Activated CD4-positive, alpha-beta T cell treated with anti-CD3 and anti-CD28 coated beads, Interleukin-2, amount 50 U/mL, for 1 hour (primary cell): ENCODE results near the gene PSME1.
"Not testable (repeated sequence)": the region's sequence is repeated elsewhere in the genome, so short reads cannot be mapped to it uniquely, and the experiment has no call there.

Source experiments
- DNase-seq: peaks from one replicate; pipeline ENCODE4 v3.0.0-alpha.2; 2020

The PSME1 gene

DNA sequence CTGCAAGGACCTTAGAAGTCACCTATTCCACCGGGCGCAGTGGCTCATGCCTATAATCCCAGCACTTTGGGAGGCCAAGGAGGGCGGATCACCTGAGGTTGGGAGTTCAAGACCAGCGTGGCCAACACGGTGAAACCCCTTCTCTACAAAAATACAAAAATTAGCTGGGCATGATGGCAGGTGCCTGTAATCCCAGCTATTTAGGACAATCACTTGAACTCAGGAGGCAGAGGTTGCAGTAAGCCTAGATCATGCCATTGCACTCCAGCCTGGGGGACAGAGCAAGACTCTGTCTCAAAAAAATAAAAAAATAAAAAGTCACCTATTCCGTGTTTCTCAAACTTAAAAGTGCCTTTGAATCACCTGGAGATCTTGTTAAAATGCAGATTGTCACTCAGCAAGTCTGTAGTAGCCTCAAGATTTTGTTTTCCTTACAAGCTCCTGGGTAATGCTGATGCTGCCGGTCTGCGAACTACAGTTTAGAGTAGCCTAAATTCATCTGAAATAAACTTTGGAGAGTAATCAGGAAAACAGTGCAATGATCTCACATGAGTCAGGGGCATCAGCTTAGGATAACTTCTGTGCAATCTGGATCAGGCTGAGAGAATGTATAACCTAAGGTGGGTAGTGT, 30.3 kb upstream of the PSME1 start:
- DNase-seq = not testable (repeated sequence)

DNA sequence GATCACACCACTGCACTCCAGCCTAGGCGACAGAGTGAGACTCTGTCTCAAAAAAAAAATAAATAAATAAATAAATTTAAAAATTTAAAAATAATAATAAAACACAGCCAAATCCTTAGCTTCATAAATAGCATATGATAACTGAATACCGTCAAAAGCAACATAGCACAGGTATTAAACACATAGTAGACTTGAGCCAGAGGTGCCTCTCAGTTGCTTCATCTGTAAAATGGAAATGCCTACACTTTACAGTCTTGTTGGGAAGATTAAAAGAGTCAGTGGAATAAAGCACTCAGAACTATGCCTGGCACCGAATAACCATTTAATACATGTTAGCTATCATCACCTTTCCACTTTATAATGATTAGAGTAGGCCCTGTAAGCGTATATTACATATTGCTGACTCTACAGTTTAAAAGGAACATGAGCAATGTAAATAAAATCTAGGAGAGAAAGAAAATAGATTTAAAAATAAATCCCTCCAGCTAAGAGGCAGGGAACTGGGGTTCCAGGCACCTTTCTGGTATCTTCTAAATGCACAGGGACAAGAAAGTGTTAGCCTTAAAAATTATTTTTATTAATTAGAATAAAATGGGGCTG, 29.2 kb upstream of the PSME1 start:
- no peak for DNase-seq

DNA sequence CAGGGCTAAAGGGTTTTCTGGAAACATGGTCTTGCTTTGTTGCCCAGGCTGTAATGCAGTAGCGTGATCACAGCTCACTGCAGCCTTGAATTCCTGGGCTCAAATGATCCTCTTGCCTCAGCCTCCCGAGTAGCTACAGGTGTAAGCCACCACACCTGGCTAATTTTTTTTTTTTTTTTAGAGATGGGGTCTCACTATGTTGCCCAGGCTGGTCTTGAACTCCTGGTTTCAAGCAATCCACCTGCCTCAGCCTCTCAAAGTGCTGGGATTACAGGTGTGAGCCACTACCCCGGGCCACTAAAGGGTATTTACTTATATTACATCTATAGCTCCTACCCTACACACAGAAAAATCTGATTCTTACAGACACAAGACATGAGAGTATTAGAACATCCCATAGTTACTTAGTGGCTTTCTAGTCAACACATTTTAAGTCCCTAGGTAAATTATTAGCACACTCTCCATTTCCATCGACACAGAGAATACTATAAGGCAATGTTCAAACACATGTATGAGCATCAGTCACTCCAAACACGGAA, 27.6 kb upstream of the PSME1 start:
- DNase-seq = no peak

GRCh38 chr14:24110060-24110459, 25.9 kb upstream of the PSME1 start:
- DNase-seq = no peak

GRCh38 chr14:24110523-24110922, 25.5 kb upstream of the PSME1 start:
- no peak for DNase-seq

- no peak for DNase-seq
These were observed 22.6 kb upstream of the PSME1 start for GRCh38 chr14:24113379-24113800.

- peak; percentile 73 for DNase-seq
These were observed 22.0 kb upstream of the PSME1 start for GRCh38 chr14:24113801-24114531.

- peak; percentile 98 for DNase-seq
These were observed 21.2 kb upstream of the PSME1 start, which contains the start of the genes DCAF11 and NRL for GRCh38 chr14:24114532-24115421. Gene DCAF11, plus strand, starts transcription at chr14:24114777. Its CDS starts 818 bp downstream, at chr14:24115595. Gene NRL, minus strand, starts transcription at chr14:24114949. Its CDS starts 32,101 bp downstream, at chr14:24082848.

GRCh38 chr14:24115422-24116127, 20.4 kb upstream of the PSME1 start:
- DNase-seq = no peak

GRCh38 chr14:24116128-24116814, 19.7 kb upstream of the PSME1 start:
- no peak for DNase-seq

GRCh38 chr14:24117179-24117578, 18.8 kb upstream of the PSME1 start:
- no peak for DNase-seq

DNA sequence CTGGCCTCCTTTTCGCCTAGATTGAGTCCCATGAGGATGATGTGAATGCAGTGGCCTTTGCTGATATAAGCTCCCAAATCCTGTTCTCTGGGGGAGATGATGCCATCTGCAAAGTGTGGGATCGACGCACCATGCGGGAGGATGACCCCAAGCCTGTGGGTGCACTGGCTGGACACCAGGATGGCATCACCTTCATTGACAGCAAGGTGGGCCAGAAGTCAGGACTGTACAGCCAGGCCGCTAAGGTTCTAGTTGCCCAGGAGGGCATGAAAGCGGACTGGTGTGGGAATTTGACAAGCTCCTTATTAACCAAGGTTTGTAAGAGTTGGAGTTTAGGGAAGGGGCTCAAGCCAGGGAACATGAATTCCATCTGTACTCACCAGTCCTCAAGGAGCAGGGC, 16.3 kb upstream of the PSME1 start:
- DNase-seq = no peak

DNA sequence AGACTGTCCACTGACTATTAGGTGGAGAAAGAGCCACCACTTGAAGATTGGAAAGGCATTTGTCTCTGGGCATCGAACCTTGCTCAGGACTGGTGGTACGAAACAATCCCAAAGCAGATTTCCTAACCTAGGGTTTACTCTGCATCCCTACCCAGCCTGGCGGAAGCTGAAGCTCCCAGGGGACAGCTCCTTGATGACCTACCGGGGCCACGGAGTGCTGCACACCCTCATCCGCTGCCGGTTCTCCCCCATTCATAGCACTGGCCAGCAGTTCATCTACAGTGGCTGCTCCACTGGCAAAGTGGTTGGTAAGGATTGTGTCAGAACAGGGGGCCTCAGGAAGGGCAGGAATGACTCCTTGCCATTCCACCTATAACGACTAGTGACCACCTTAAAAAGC, 14.8 kb upstream of the PSME1 start:
- DNase-seq = no peak

DNA sequence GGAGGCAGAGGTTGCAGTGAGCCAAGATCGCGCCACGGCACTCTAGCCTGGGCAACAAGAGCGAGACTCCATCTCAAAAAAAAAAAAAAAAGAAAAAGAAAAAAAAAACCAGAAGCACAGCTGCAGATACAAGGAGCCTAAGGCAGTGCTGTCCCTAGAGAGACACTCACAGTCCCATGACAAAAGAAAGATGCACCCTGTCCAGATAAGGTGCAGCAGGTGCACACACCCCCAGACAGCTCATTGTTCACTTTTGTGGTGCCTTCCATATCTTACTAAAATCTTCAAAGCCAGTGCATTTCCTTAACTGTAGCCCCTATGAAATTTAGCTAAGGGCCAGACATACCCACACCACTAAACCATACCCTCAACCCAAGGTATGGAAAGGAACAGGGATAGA, 13.6 kb upstream of the PSME1 start:
- DNase-seq = no peak

- DNase-seq = no peak
These were observed 13.1 kb upstream of the PSME1 start for GRCh38 chr14:24122898-24123297.

DNA sequence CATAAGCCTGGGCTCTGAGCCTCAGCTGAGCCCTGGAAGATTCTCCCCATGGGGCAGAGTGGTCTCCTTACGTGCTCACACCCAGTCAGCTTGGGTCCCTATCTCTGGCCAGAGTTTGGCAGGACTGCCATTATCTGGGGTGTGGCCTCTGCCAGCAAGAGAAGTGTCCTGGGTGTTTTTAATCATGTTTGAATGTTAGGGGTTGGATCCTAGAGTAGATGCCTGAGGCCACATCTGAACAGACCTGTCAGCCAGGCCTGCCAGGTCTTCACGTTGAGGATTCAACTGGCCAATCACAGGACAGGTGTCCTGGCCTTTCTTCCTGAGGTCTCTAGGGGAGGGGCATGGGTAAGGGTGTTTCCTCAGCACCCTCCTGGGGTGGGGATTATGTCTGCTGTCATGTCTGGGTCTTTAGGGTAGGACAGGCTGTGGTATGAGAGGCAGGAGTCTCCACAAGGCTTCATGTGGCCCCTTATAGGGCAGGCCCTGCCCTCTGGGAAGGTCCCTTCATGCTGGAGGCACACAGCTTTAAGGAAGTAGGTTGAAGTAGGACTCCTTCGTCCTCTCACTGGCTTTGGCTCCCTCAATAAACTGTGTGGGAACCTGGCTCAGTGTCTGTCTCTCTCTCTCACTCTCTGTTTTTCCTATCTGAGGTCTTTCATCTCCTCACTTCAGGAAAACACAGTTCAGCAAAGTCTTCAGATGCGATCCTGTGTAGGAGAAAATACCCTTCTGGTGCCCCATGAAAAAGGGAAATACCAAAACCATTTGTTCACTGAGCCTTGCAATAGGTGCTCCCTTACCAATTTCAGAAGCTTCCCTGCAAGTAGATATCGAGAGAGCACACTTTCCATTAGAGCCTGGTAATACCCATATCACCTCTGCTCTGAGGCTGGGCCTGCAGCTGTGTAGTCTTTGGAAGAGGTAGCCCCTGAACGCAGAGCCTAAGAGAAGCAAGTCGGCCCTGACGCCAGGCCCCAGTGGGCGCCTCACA, 12.3 kb upstream of the PSME1 start:
- DNase-seq = no peak

- no peak for DNase-seq
These were observed 9.1 kb upstream of the PSME1 start for GRCh38 chr14:24126939-24127338.

DNA sequence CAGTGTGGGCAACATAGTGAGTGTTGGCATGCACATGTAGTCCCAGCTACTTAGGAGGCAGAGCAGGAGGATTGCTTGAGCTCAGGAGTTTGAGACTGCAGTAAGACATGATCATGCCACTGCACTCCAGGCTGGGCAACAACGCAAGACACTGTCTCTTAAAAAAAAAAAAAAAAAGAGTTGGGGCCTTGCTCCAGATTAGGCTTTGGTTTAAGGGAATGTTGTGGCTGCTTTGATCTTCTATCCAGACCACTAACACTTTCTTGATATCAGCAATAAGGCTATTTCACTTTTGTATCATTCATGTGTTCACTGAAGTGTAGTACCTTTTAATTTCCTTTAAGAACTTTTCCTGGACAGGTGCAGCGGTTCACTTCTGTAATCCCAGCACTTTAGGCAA, 8.3 kb upstream of the PSME1 start:
- no peak for DNase-seq

GRCh38 chr14:24129410-24129998, 6.5 kb upstream of the PSME1 start:
- DNase-seq = no peak

DNA sequence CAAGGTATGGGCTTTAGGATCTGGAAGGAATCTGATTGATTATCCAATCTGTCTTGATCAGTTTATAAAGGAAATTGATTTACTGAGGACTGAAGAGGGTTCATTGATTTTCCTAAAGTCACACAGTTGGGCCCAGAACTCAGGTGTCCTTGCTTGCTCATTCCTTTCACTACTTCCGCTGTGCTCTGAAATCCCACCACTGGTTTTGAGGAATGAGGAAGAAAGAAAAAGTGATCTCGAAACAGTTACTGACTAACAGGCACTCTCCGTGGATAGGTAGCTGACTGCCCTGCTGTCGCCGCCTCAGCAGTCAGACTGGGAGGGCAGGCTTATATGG, 5.6 kb upstream of the PSME1 start, which contains the start of gene FITM1:
FITM1 (plus strand) TSS at position 280 of the 337 bp plus-strand sequence. CDS start 905 bp downstream, outside the sequence.
- no peak for DNase-seq
